HepG2 (cell line): Measurements from ENCODE around the gene ECE2. TPM values are rescaled to one million over a fixed set of nuclear protein-coding genes. Genes with fewer than 3 reads are reported as not detected.

Experiments
- ATAC-seq: fragments of 200-7000 bp; cut with Tn5 transposase; 3 replicates; pipeline ENCODE4 v1.9.1; 2020; ENCODE audit warnings: mild to moderate bottlenecking, moderate library complexity
- BruUV-seq: library from RNA; stranded (reverse); fragments of 400-500 nt; replicated peaks from 2 replicates; lab custom pipeline; 2021; lab: Mats Ljungman, UMichigan
- CTCF ChIA-PET: fragments of 300-600 bp; formaldehyde crosslinking; extraction: SDS; loops from one replicate; lab custom pipeline; 2021; ENCODE audit warnings: low total read pairs, inconsistent platforms, low intra/inter-chr PET ratio; lab: Yijun Ruan, JAX
- POLR2A ChIA-PET: fragments of 350-600 bp; sonication (Branson Sonifier 250); formaldehyde crosslinking; loops from one replicate; lab custom pipeline; 2020; ENCODE audit warnings: antibody characterized with exemption, inconsistent platforms; lab: Yijun Ruan, JAX
- DNase-seq: peaks from one replicate; pipeline ENCODE4 v3.0.0-alpha.2; 2015; ENCODE audit warnings: low spot score
- FAIRE-seq: peaks from 3 replicates; lab custom pipeline; 2011; peaks lifted over from hg19 to GRCh38; lab: Jason Lieb, UNC
- H2AFZ ChIP-seq: one replicate; pipeline ENCODE4 v1.6.1; 2011; ENCODE audit warnings: low read length, inconsistent platforms
- H3K27ac ChIP-seq: fragments of 300-600 bp; 3 replicates; pipeline ENCODE4 v1.8.0; 2011; ENCODE audit warnings: mixed run types, mild to moderate bottlenecking, mixed read lengths, low read length, inconsistent platforms; ENCODE audit not compliant: insufficient read depth; ENCODE audit errors: extremely low read length
- H3K27me3 ChIP-seq, 2 experiments: fragments of 200-600 bp in 1 of 2; 2 replicates in 1 of 2; 3 replicates in 1 of 2; pipeline versions ENCODE4 v1.6.0 to v1.8.0; 2011; ENCODE audit warnings: low read length in 2 of 2, mild to moderate bottlenecking in 2 of 2, moderate library complexity in 2 of 2, inconsistent platforms in 1 of 2; ENCODE audit not compliant: insufficient read depth in 2 of 2, control insufficient read depth in 1 of 2
- H3K36me3 ChIP-seq, 2 experiments: fragments of 200-600 bp in 1 of 2; replicated peaks in 1 of 2; 2 replicates in 1 of 2; 3 replicates in 1 of 2; pipeline versions ENCODE4 v1.5.1 to v1.8.0; 2011; ENCODE audit warnings: low read length in 2 of 2, inconsistent platforms in 1 of 2; ENCODE audit not compliant: insufficient read depth in 2 of 2, control insufficient read depth in 1 of 2
- H3K4me1 ChIP-seq: 2 replicates; pipeline ENCODE4 v1.5.1; 2012; ENCODE audit warnings: low read length, inconsistent platforms; ENCODE audit not compliant: insufficient read depth
- H3K4me2 ChIP-seq: 2 replicates; pipeline ENCODE4 v1.6.0; 2011; ENCODE audit warnings: low read depth, low read length, inconsistent platforms
- H3K4me3 ChIP-seq, 3 experiments: fragments of 200-600 bp in 1 of 3; sonication (generic), shearing (Covaris generic) in 1 of 3; replicated peaks in 1 of 3; 2 replicates each; pipeline ENCODE4 v1.5.1; 2011 to 2016; ENCODE audit warnings: low read length in 3 of 3, inconsistent platforms in 2 of 3, low read depth in 2 of 3, mild to moderate bottlenecking in 2 of 3, control low read depth in 1 of 3, mixed read lengths in 1 of 3; ENCODE audit not compliant: insufficient read depth in 1 of 3
- H3K79me2 ChIP-seq: one replicate; pipeline ENCODE4 v1.6.1; 2011; ENCODE audit warnings: low read length, inconsistent platforms; ENCODE audit not compliant: insufficient read depth
- H3K9ac ChIP-seq: 2 replicates; pipeline ENCODE4 v1.6.0; 2011; ENCODE audit warnings: mild to moderate bottlenecking, low read depth, low read length, inconsistent platforms; ENCODE audit not compliant: insufficient read depth
- H3K9me3 ChIP-seq: 2 replicates; pipeline ENCODE4 v1.5.1; 2012; ENCODE audit warnings: mild to moderate bottlenecking, low read length
- H4K20me1 ChIP-seq: 2 replicates; pipeline ENCODE4 v1.6.0; 2011; ENCODE audit warnings: inconsistent platforms, mild to moderate bottlenecking, low read length, moderate library complexity; ENCODE audit not compliant: insufficient read depth
- PHF21A ChIP-seq: sonication (generic); formaldehyde crosslinking; IDR thresholded peaks from 2 replicates; pipeline ENCODE4 v1.5.0; 2020; ENCODE audit warnings: mild to moderate bottlenecking, missing genetic modification reagents
- RFX1 ChIP-seq: fragments of 450-650 bp; IDR thresholded peaks from 2 replicates; pipeline ENCODE4 v1.6.1; 2017
- SALL1 ChIP-seq: sonication (generic); formaldehyde crosslinking; IDR thresholded peaks from 2 replicates; pipeline ENCODE4 v1.8.0; 2022; ENCODE audit warnings: mild to moderate bottlenecking, missing genetic modification reagents
- SAP130 ChIP-seq: IDR thresholded peaks from 2 replicates; pipeline ENCODE4 v1.6.1; 2016; ENCODE audit warnings: low read depth
- SMC3 ChIP-seq: IDR thresholded peaks from 2 replicates; pipeline ENCODE4 v1.6.1; 2011; ENCODE audit warnings: low read length, improper control_type of control experiment
- ZBTB1 ChIP-seq: sonication (generic); formaldehyde crosslinking; IDR thresholded peaks from 2 replicates; pipeline ENCODE4 v1.4.0; 2020; ENCODE audit warnings: missing genetic modification reagents, borderline replicate concordance
- ZFY ChIP-seq: sonication (generic); formaldehyde crosslinking; IDR thresholded peaks from 2 replicates; pipeline ENCODE4 v1.4.0; 2020; ENCODE audit warnings: missing genetic modification reagents
- ZNF121 ChIP-seq: sonication (generic); formaldehyde crosslinking; IDR thresholded peaks from 2 replicates; pipeline ENCODE4 v1.5.0; 2020; ENCODE audit warnings: mild to moderate bottlenecking, missing genetic modification reagents
- WGBS: methylation state at CpG from one replicate; pipeline ENCODE4 v1.1.6; 2017; ENCODE audit warnings: low lambda C conversion rate; 5-methylcytosine and 5-hydroxymethylcytosine counted together
- in situ Hi-C: cut with HindIII; loops from 2 replicates; pipeline ENCODE4 v1.10.0; 2017; ENCODE audit warnings: low pct_unique_long_range_greater_than_20kb; ENCODE audit not compliant: extremely low pct_ligation_motif_present
- intact Hi-C: fragments of 100-400 bp; cut with micrococcal nuclease; formaldehyde crosslinking; loops from one replicate; pipeline ENCODE4 v1.10.0; 2022; ENCODE audit not compliant: unreplicated experiment
- polyA plus RNA-seq, 8 experiments: library from polyadenylated mRNA; depleted of rRNA in 3 of 8; stranded (reverse) in 7 of 8; unstranded in 1 of 8; fragments of >200 nt; fragmentation: Illumina TruSeq in 4 of 8; extraction: Trizol in 4 of 8; gene quantifications; 2 replicates each; pipeline versions ENCODE4 v1.2.1 to v1.2.3, GENCODE V29; 2011 to 2016; ENCODE audit warnings: low read depth in 4 of 8, missing spikeins in 1 of 8, mixed read lengths in 1 of 8; ENCODE audit not compliant: insufficient read depth in 1 of 8
- total RNA-seq, 5 experiments: library from RNA; depleted of rRNA; stranded (reverse); fragments of >200 nt; fragmentation: Illumina TruSeq; extraction: Trizol; gene quantifications; 2 replicates each; pipeline ENCODE4 v1.2.3, GENCODE V29; 2016; ENCODE audit warnings: low read depth in 1 of 5
- TF ChIP-seq, protein P1 (sequence below): fragments of 450-650 bp; IDR thresholded peaks from 2 replicates; pipeline ENCODE4 v1.6.1; 2016
- TF ChIP-seq, protein P2 (sequence below): IDR thresholded peaks from 2 replicates; pipeline ENCODE4 v1.4.0; 2020; ENCODE audit warnings: mild to moderate bottlenecking, missing genetic modification reagents
- TF ChIP-seq, protein P3 (sequence below): IDR thresholded peaks from 2 replicates; pipeline ENCODE4 v1.6.1; 2012; ENCODE audit warnings: low read length, improper control_type of control experiment
- TF ChIP-seq, protein P4 (sequence below): sonication (generic); formaldehyde crosslinking; IDR thresholded peaks from 2 replicates; pipeline ENCODE4 v1.5.0; 2020; ENCODE audit warnings: mild to moderate bottlenecking, missing genetic modification reagents, moderate library complexity

Gene ECE2
- total and polyA plus RNA-seq, 2 of the 13 experiments (the other 11 are each of a cell fraction or from before 2014, with no cell fraction given), result not detected

DNA sequence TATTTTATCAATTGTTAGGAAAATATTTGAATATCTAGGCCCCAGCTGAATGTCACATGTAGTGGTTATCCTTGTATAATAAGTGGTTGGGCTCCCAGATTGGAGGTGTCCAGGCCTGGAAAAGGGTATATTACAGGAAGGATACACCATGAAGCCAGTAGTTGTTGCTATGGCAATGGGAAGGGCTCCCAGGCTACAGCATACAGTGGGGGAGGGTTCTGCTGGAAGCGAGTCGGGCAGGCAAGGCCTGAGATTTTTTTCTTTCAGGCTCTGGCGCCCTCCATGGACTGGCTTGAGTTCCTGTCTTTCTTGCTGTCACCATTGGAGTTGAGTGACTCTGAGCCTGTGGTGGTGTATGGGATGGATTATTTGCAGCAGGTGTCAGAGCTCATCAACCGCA lies 8.9 kb downstream of the ECE2 start:
- DNase-seq (peak; percentile 58), FAIRE-seq (peak; percentile 77), ATAC-seq (peak; percentile 90)
- H3K4me3 ChIP-seq, result no peak overlapping the region
- H3K36me3 ChIP-seq, result no peaks in the 10 kb centered on the region
- no peak overlapping the region for H3K4me2 ChIP-seq
- H3K79me2 ChIP-seq, result no peaks in the 10 kb centered on the region
- H3K27ac ChIP-seq, result no peak overlapping the region
- no peaks in the 10 kb centered on the region for H3K9me3 ChIP-seq
- H4K20me1 ChIP-seq, result 0 out of 2 replicates have a peak, but pooled peaks cover 3% of the 10 kb centered on the region
- H3K4me1 ChIP-seq, result peaks cover 6% of the 10 kb centered on the region
- in situ Hi-C loops, result no loop called here
- BruUV-seq, result no TSS peak
- intact Hi-C loops, result loop anchor here (1.0 to 10.0 kb wide), 4 partner anchors 23 to 387 kb away; partner anchors contain the start of genes ALG3, CAMK2N2, EEF1AKMT4 and VWA5B2
- 0% methylated on average over 4 of the region's 4 CpGs for WGBS
- no peak overlapping the region for H3K9ac ChIP-seq
- CTCF ChIA-PET, result no interaction called here
- POLR2A ChIA-PET, result no interaction called here
- H3K27me3 ChIP-seq, result peaks cover 3 to 43% of the 10 kb centered on the region in 2 experiments; a peak in 4 of 5 replicates
- no peak overlapping the region for H2AFZ ChIP-seq
- no peak for TF ChIP-seq ZBTB1
- TF ChIP-seq, protein P1, sequence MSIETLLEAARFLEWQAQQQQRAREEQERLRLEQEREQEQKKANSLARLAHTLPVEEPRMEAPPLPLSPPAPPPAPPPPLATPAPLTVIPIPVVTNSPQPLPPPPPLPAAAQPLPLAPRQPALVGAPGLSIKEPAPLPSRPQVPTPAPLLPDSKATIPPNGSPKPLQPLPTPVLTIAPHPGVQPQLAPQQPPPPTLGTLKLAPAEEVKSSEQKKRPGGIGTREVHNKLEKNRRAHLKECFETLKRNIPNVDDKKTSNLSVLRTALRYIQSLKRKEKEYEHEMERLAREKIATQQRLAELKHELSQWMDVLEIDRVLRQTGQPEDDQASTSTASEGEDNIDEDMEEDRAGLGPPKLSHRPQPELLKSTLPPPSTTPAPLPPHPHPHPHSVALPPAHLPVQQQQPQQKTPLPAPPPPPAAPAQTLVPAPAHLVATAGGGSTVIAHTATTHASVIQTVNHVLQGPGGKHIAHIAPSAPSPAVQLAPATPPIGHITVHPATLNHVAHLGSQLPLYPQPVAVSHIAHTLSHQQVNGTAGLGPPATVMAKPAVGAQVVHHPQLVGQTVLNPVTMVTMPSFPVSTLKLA, result no peak
- peak; percentile 72 for TF ChIP-seq RFX1
- TF ChIP-seq SMC3, result peak; percentile 55
- peak; percentile 15; the same call in 1 of the 2 replicates for TF ChIP-seq SAP130
- 0 out of 2 replicates have a peak, but pooled peaks have one; percentile 10 for TF ChIP-seq SALL1
- peak; percentile 26; the same call in 1 of the 2 replicates for TF ChIP-seq ZFY
- TF ChIP-seq, protein P2, sequence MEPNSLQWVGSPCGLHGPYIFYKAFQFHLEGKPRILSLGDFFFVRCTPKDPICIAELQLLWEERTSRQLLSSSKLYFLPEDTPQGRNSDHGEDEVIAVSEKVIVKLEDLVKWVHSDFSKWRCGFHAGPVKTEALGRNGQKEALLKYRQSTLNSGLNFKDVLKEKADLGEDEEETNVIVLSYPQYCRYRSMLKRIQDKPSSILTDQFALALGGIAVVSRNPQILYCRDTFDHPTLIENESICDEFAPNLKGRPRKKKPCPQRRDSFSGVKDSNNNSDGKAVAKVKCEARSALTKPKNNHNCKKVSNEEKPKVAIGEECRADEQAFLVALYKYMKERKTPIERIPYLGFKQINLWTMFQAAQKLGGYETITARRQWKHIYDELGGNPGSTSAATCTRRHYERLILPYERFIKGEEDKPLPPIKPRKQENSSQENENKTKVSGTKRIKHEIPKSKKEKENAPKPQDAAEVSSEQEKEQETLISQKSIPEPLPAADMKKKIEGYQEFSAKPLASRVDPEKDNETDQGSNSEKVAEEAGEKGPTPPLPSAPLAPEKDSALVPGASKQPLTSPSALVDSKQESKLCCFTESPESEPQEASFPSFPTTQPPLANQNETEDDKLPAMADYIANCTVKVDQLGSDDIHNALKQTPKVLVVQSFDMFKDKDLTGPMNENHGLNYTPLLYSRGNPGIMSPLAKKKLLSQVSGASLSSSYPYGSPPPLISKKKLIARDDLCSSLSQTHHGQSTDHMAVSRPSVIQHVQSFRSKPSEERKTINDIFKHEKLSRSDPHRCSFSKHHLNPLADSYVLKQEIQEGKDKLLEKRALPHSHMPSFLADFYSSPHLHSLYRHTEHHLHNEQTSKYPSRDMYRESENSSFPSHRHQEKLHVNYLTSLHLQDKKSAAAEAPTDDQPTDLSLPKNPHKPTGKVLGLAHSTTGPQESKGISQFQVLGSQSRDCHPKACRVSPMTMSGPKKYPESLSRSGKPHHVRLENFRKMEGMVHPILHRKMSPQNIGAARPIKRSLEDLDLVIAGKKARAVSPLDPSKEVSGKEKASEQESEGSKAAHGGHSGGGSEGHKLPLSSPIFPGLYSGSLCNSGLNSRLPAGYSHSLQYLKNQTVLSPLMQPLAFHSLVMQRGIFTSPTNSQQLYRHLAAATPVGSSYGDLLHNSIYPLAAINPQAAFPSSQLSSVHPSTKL (CRISPR knock-in tag), result no peak
- TF ChIP-seq, protein P3, sequence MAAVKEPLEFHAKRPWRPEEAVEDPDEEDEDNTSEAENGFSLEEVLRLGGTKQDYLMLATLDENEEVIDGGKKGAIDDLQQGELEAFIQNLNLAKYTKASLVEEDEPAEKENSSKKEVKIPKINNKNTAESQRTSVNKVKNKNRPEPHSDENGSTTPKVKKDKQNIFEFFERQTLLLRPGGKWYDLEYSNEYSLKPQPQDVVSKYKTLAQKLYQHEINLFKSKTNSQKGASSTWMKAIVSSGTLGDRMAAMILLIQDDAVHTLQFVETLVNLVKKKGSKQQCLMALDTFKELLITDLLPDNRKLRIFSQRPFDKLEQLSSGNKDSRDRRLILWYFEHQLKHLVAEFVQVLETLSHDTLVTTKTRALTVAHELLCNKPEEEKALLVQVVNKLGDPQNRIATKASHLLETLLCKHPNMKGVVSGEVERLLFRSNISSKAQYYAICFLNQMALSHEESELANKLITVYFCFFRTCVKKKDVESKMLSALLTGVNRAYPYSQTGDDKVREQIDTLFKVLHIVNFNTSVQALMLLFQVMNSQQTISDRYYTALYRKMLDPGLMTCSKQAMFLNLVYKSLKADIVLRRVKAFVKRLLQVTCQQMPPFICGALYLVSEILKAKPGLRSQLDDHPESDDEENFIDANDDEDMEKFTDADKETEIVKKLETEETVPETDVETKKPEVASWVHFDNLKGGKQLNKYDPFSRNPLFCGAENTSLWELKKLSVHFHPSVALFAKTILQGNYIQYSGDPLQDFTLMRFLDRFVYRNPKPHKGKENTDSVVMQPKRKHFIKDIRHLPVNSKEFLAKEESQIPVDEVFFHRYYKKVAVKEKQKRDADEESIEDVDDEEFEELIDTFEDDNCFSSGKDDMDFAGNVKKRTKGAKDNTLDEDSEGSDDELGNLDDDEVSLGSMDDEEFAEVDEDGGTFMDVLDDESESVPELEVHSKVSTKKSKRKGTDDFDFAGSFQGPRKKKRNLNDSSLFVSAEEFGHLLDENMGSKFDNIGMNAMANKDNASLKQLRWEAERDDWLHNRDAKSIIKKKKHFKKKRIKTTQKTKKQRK, result no peak
- TF ChIP-seq, protein P4, sequence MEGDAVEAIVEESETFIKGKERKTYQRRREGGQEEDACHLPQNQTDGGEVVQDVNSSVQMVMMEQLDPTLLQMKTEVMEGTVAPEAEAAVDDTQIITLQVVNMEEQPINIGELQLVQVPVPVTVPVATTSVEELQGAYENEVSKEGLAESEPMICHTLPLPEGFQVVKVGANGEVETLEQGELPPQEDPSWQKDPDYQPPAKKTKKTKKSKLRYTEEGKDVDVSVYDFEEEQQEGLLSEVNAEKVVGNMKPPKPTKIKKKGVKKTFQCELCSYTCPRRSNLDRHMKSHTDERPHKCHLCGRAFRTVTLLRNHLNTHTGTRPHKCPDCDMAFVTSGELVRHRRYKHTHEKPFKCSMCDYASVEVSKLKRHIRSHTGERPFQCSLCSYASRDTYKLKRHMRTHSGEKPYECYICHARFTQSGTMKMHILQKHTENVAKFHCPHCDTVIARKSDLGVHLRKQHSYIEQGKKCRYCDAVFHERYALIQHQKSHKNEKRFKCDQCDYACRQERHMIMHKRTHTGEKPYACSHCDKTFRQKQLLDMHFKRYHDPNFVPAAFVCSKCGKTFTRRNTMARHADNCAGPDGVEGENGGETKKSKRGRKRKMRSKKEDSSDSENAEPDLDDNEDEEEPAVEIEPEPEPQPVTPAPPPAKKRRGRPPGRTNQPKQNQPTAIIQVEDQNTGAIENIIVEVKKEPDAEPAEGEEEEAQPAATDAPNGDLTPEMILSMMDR (CRISPR knock-in tag), result peak; percentile 66
- TF ChIP-seq PHF21A (CRISPR knock-in tag), result 0 out of 2 replicates have a peak, but pooled peaks have one; percentile 30
- no peak for TF ChIP-seq ZNF121 (CRISPR knock-in tag)
